Effector CD4-positive, alpha-beta T cell (primary cell): ENCODE measurements around the gene GALE.

ENCODE experiments used
- DNase-seq: peaks from one replicate; pipeline ENCODE4 v3.0.0-alpha.2; 2020

The GALE gene

DNA sequence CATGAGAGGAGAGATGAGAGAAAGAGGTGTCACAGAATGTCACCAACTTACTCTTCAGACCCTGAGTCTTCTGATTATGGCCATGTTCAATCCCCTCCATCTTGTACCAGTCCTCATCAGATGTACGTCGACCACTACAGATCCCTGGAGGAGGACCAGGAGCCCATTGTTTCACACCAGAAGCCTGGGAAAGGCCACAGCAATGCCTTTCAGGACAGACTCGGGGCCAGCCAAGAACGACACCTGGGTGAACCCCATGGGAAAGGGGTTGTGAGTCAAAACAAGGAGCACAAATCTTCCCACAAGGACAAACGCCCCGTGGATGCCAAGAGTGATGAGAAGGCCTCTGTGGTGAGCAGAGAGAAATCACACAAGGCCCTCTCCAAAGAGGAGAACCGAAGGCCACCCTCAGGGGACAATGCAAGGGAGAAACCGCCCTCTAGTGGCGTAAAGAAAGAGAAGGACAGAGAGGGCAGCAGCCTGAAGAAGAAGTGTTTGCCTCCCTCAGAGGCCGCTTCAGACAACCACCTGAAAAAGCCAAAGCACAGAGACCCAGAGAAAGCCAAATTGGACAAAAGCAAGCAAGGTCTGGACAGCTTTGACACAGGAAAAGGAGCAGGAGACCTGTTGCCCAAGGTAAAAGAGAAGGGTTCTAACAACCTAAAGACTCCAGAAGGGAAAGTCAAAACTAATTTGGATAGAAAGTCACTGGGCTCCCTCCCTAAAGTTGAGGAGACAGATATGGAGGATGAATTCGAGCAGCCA is 49.3 kb downstream of the GALE start:
- peak; percentile 9 for DNase-seq

DNA sequence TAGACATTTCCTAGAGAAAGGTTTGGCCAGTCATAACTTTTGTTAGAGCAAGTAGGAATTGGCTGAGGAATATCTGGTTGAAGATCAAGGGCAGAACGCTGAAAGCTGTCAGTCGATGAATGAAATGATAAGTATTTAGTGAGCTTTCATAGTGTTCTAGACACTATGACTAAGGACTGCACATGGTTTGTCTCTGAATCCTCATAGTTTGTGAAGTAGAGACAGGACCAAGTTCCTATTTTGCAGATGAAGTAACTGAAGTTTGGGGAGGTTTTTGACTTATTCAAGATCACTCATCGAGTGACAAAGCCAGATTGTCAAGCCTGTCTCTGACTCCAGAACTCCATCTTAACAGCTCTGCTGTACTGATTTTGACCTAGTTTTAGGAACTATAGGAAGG is 52.5 kb downstream of the GALE start:
- DNase-seq = no peak
